PFSK-1 (cell line): Measurements from ENCODE around the gene KDM3B. TPM values are rescaled to one million over a fixed set of nuclear protein-coding genes. Genes with fewer than 3 reads are reported as not detected.

Experiments used
- FOXP2 ChIP-seq: optimal IDR thresholded peaks from 2 replicates; pipeline ENCODE3; 2011; ENCODE audit warnings: borderline replicate concordance, control low read depth, inconsistent platforms; ENCODE audit not compliant: insufficient read depth; ENCODE audit errors: extremely low read length, extremely low read depth
- POLR2AphosphoS5 ChIP-seq: IDR thresholded peaks from 2 replicates; pipeline ENCODE4 v1.6.1; 2012; ENCODE audit warnings: low read depth, mild to moderate bottlenecking, control low read depth, low read length, moderate library complexity
- SIN3A ChIP-seq: IDR thresholded peaks from 2 replicates; pipeline ENCODE4 v1.6.1; 2012; ENCODE audit warnings: mild to moderate bottlenecking, low read length, moderate library complexity, borderline replicate concordance; ENCODE audit not compliant: insufficient read depth
- TAF1 ChIP-seq: IDR thresholded peaks from 2 replicates; pipeline ENCODE4 v1.6.1; 2012; ENCODE audit warnings: low read length, control low read depth, borderline replicate concordance; ENCODE audit not compliant: insufficient read depth
- polyA plus RNA-seq: library from polyadenylated mRNA; unstranded; fragments of >200 nt; gene quantifications from one replicate; pipeline ENCODE4 v1.2.1, GENCODE V29; 2012; ENCODE audit warnings: low read depth, missing spikeins; ENCODE audit not compliant: insufficient read length
- TF ChIP-seq, protein P1 (sequence below), 2 experiments: IDR thresholded peaks; 2 replicates each; pipeline versions ENCODE4 v1.6.1 to v1.8.0; 2011 to 2012; ENCODE audit warnings: low read depth in 2 of 2, low read length in 2 of 2, control low read depth in 1 of 2, inconsistent platforms in 1 of 2, mild to moderate bottlenecking in 1 of 2, moderate library complexity in 1 of 2; ENCODE audit not compliant: insufficient read depth in 1 of 2

Gene KDM3B, protein sequence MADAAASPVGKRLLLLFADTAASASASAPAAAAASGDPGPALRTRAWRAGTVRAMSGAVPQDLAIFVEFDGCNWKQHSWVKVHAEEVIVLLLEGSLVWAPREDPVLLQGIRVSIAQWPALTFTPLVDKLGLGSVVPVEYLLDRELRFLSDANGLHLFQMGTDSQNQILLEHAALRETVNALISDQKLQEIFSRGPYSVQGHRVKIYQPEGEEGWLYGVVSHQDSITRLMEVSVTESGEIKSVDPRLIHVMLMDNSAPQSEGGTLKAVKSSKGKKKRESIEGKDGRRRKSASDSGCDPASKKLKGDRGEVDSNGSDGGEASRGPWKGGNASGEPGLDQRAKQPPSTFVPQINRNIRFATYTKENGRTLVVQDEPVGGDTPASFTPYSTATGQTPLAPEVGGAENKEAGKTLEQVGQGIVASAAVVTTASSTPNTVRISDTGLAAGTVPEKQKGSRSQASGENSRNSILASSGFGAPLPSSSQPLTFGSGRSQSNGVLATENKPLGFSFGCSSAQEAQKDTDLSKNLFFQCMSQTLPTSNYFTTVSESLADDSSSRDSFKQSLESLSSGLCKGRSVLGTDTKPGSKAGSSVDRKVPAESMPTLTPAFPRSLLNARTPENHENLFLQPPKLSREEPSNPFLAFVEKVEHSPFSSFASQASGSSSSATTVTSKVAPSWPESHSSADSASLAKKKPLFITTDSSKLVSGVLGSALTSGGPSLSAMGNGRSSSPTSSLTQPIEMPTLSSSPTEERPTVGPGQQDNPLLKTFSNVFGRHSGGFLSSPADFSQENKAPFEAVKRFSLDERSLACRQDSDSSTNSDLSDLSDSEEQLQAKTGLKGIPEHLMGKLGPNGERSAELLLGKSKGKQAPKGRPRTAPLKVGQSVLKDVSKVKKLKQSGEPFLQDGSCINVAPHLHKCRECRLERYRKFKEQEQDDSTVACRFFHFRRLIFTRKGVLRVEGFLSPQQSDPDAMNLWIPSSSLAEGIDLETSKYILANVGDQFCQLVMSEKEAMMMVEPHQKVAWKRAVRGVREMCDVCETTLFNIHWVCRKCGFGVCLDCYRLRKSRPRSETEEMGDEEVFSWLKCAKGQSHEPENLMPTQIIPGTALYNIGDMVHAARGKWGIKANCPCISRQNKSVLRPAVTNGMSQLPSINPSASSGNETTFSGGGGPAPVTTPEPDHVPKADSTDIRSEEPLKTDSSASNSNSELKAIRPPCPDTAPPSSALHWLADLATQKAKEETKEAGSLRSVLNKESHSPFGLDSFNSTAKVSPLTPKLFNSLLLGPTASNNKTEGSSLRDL (N-terminal part only)
- 21.9 TPM for polyA plus RNA-seq

DNA sequence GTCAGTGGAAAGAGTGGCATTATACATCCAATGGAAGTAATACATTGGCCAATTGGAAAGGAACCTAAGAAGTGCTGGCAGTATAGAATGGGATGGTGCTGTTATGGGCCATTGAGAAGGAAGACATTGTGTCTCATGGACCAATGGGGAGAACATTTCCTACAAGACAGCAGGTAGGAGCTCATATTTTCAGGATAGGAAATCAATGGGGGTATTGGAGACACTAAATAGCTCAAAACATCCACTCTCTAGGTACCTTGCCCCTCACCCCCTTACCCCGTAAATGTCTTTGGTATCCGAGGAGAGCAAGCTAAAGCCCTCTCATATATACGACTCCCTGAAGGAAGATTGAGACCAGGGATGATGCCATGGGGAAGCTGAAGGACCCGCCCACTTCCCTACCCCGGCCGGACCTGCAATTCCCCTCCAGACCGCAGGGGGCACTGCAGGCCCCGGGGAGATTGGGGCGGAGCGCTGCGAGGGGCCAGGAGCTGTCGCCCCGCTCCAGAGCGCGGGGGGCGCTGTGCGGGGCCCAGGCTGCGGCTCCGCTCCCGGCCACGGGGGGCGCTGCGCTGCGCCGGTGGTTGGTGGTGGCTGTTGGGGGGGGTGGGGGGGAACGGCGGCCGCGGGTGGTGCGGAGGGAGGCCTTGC, at the start of gene KDM3B:
KDM3B (plus strand) TSS at position 615 of the 651 bp plus-strand sequence. CDS start 111 bp downstream, outside the sequence.
- TF ChIP-seq TAF1 (no peak), FOXP2 (peak; percentile 96)

DNA sequence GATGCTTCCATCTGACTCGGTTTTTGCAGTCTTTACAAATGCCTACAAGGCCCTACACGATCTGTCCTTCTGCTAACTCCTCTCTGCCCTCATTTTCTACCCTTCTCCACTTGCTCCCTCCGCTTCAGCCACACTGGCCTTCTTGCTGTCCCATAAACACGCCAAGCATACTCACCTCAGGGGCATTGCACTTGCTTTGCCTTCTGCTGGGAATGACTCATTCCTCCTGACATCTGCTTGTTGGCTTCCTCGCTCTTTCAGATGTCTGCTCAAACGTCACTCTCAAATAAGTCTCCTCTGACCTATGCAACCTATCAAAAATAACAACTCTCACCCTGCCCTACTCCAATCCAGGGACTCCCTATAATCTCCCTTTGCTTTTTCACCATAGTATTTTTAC, 49.1 kb upstream of the KDM3B start:
- TF ChIP-seq FOXP2 (no peak), POLR2AphosphoS5 (no peak), SIN3A (no peak), TAF1 (no peak)
- TF ChIP-seq, protein P1, sequence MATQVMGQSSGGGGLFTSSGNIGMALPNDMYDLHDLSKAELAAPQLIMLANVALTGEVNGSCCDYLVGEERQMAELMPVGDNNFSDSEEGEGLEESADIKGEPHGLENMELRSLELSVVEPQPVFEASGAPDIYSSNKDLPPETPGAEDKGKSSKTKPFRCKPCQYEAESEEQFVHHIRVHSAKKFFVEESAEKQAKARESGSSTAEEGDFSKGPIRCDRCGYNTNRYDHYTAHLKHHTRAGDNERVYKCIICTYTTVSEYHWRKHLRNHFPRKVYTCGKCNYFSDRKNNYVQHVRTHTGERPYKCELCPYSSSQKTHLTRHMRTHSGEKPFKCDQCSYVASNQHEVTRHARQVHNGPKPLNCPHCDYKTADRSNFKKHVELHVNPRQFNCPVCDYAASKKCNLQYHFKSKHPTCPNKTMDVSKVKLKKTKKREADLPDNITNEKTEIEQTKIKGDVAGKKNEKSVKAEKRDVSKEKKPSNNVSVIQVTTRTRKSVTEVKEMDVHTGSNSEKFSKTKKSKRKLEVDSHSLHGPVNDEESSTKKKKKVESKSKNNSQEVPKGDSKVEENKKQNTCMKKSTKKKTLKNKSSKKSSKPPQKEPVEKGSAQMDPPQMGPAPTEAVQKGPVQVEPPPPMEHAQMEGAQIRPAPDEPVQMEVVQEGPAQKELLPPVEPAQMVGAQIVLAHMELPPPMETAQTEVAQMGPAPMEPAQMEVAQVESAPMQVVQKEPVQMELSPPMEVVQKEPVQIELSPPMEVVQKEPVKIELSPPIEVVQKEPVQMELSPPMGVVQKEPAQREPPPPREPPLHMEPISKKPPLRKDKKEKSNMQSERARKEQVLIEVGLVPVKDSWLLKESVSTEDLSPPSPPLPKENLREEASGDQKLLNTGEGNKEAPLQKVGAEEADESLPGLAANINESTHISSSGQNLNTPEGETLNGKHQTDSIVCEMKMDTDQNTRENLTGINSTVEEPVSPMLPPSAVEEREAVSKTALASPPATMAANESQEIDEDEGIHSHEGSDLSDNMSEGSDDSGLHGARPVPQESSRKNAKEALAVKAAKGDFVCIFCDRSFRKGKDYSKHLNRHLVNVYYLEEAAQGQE (IDR thresholded peaks at IDR 0.05; ENCODE audit: insufficient read depth in 1 of 2, low read depth in 2 of 2, low read length in 2 of 2), result no peak

DNA sequence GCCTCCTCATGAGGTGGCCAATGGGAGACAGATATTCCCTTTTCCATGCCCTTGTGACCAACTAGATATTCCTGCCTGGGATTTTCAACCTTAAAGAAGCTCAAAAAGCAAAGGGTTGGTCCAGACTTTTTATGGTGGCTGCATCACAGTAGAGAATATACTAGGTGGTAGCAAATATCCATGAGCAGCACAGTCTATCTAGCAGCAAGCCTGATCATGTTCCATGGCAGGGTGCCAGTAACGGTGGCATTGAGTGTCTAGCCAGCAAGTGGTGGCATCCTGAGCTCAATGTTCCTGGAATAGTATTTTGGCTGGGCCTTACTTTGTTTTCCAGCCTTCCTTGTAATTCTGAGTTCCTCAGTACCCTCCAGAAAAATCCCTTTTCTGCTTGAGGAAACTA, 46.7 kb upstream of the KDM3B start:
- no peak for TF ChIP-seq FOXP2
- no peak for TF ChIP-seq SIN3A
- TF ChIP-seq, protein P1 (IDR thresholded peaks at IDR 0.05; ENCODE audit: insufficient read depth in 1 of 2, low read depth in 2 of 2, low read length in 2 of 2), result no peak
- TF ChIP-seq TAF1, result no peak
- no peak for TF ChIP-seq POLR2AphosphoS5

DNA sequence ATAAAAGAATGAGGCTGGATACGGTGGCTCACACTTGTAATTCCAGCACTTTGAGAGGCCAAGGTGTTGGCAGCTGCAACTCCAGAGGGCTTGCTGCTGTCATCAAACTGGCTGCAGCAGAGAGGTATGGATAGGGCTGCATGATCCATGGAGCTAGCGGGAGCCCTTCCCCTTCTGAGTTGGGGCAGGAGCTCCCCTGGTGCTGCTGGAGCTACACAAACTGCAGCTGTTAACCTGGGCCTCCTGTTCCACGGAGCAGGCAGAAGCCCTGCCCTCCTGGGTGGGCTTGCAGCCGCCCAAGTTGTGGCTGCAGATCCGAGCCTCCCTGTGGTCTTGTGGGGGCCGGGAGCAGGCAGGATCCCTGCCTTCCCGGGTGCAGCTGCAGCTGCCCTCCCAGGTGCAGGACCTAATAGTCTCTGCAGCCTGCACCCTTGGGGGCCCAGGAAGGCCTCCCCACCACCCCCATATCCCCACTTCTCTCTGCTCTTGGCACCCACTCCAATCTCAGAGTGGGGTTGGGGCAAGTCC, 36.7 kb upstream of the KDM3B start:
- TF ChIP-seq TAF1 (no peak), FOXP2 (no peak), SIN3A (no peak), POLR2AphosphoS5 (no peak)
- TF ChIP-seq, protein P1 (IDR thresholded peaks at IDR 0.05; ENCODE audit: insufficient read depth in 1 of 2, low read depth in 2 of 2, low read length in 2 of 2), result no peak
